Measurements from ENCODE around the gene KCNAB2. TPM values are rescaled to one million over a fixed set of nuclear protein-coding genes. Genes with fewer than 3 reads are reported as not detected.

KCNAB2 gene
- polyA plus RNA-seq, 3 donors from 2014 or later = 26.1 to 73.8 (median 42.7) TPM

GRCh38 chr1:6086358-6086757 lies 40.7 kb downstream of the KCNAB2 start:
- peaks cover 0 to 1% of the 10 kb centered on the region in 2 donors for H3K4me1 Mint-ChIP-seq

GRCh38 chr1:6086762-6087376 lies 41.2 kb downstream of the KCNAB2 start:
- Mint-ChIP-seq H3K27me3 (ENCODE audit: low read depth in 3 of 3) (peaks cover 0 to 3% (median 2%) of the 10 kb centered on the region in 3 donors), H3K9me3 (no peaks in the 10 kb centered on the region), H3K36me3 (peaks cover 4 to 13% (median 5%) of the 10 kb centered on the region in 3 donors), H3K27ac (no peak overlapping the region), H3K4me1 (peaks cover 0 to 1% of the 10 kb centered on the region in 2 donors), H3K4me3 (no peak overlapping the region)
- no peak for DNase-seq

More at GRCh38 chr1:6086358-6086757, 40.7 kb downstream of the KCNAB2 start:
- Mint-ChIP-seq H3K36me3 (peaks cover 4 to 17% (median 5%) of the 10 kb centered on the region in 3 donors), H3K4me3 (no peak overlapping the region), H3K9me3 (no peaks in the 10 kb centered on the region), H3K27ac (no peak overlapping the region), H3K27me3 (ENCODE audit: low read depth in 3 of 3) (peaks cover 0 to 3% (median 2%) of the 10 kb centered on the region in 3 donors)
- DNase-seq = no peak

GRCh38 chr1:6087377-6087772 lies 41.7 kb downstream of the KCNAB2 start:
- peaks cover 0 to 3% (median 2%) of the 10 kb centered on the region in 3 donors for H3K27me3 Mint-ChIP-seq (ENCODE audit: low read depth in 3 of 3)
- H3K4me1 Mint-ChIP-seq = peaks cover 0 to 1% of the 10 kb centered on the region in 2 donors
- no peak overlapping the region for H3K4me3 Mint-ChIP-seq
- peaks cover 4 to 13% (median 5%) of the 10 kb centered on the region in 3 donors for H3K36me3 Mint-ChIP-seq
- DNase-seq = no peak
- H3K9me3 Mint-ChIP-seq = no peaks in the 10 kb centered on the region
- H3K27ac Mint-ChIP-seq = no peak overlapping the region

- no peak for DNase-seq
- Mint-ChIP-seq H3K4me3 (no peak overlapping the region), H3K27me3 (ENCODE audit: low read depth in 3 of 3) (peaks cover 0 to 3% (median under 1%) of the 10 kb centered on the region in 3 donors), H3K36me3 (peaks cover 4 to 13% (median 5%) of the 10 kb centered on the region in 3 donors), H3K27ac (no peak overlapping the region), H3K9me3 (no peaks in the 10 kb centered on the region), H3K4me1 (peaks cover 0 to 1% of the 10 kb centered on the region in 2 donors)
These were observed 42.3 kb downstream of the KCNAB2 start for GRCh38 chr1:6087958-6088357.

- no peak overlapping the region for H3K4me3 Mint-ChIP-seq
- H3K36me3 Mint-ChIP-seq = peaks cover 4 to 18% (median 5%) of the 10 kb centered on the region in 3 donors
- no peaks in the 10 kb centered on the region for H3K9me3 Mint-ChIP-seq
- H3K4me1 Mint-ChIP-seq = peaks cover 0 to 1% of the 10 kb centered on the region in 2 donors
- no peak overlapping the region for H3K27ac Mint-ChIP-seq
- DNase-seq = no peak
- peaks cover 2 to 3% (median 3%) of the 10 kb centered on the region in 3 donors for H3K27me3 Mint-ChIP-seq (ENCODE audit: low read depth in 3 of 3)
These were observed 43.3 kb downstream of the KCNAB2 start for GRCh38 chr1:6088956-6089355.

- H3K27ac Mint-ChIP-seq = no peak overlapping the region
- peaks cover 2 to 6% (median 3%) of the 10 kb centered on the region in 3 donors for H3K27me3 Mint-ChIP-seq (ENCODE audit: low read depth in 3 of 3)
- no peak for DNase-seq
- peaks cover 4 to 18% (median 5%) of the 10 kb centered on the region in 3 donors for H3K36me3 Mint-ChIP-seq
- no peaks in the 10 kb centered on the region for H3K9me3 Mint-ChIP-seq
- H3K4me3 Mint-ChIP-seq = no peak overlapping the region
- peaks cover 0 to 1% of the 10 kb centered on the region in 2 donors for H3K4me1 Mint-ChIP-seq
These were observed 44.6 kb downstream of the KCNAB2 start for GRCh38 chr1:6090288-6090687.

- H3K27ac Mint-ChIP-seq = peak overlapping the region in 1 of 6 donors; percentile 48
- no peaks in the 10 kb centered on the region for H3K9me3 Mint-ChIP-seq
- peaks cover 4 to 18% (median 5%) of the 10 kb centered on the region in 3 donors for H3K36me3 Mint-ChIP-seq
- H3K4me1 Mint-ChIP-seq = peaks cover 0 to 1% of the 10 kb centered on the region in 2 donors
- H3K4me3 Mint-ChIP-seq = no peak overlapping the region
- no peak for DNase-seq
- peaks cover 2 to 6% (median 3%) of the 10 kb centered on the region in 3 donors for H3K27me3 Mint-ChIP-seq (ENCODE audit: low read depth in 3 of 3)
These were observed 45.5 kb downstream of the KCNAB2 start for GRCh38 chr1:6090996-6091822.

- Mint-ChIP-seq H3K36me3 (peaks cover 4 to 18% (median 5%) of the 10 kb centered on the region in 3 donors), H3K27ac (no peak overlapping the region), H3K27me3 (ENCODE audit: low read depth in 3 of 3) (peaks cover 2 to 6% (median 3%) of the 10 kb centered on the region in 3 donors), H3K4me3 (no peak overlapping the region), H3K4me1 (peaks cover 0 to 1% of the 10 kb centered on the region in 2 donors), H3K9me3 (no peaks in the 10 kb centered on the region)
- no peak for DNase-seq
These were observed 46.1 kb downstream of the KCNAB2 start for GRCh38 chr1:6091823-6092109.

GRCh38 chr1:6092211-6092610 lies 46.5 kb downstream of the KCNAB2 start:
- peaks cover 4 to 18% (median 5%) of the 10 kb centered on the region in 3 donors for H3K36me3 Mint-ChIP-seq
- H3K27ac Mint-ChIP-seq = no peak overlapping the region
- no peak for DNase-seq
- H3K4me3 Mint-ChIP-seq = no peak overlapping the region
- peaks cover under 1 to 8% (median 4%) of the 10 kb centered on the region in 3 donors for H3K27me3 Mint-ChIP-seq (ENCODE audit: low read depth in 3 of 3)
- H3K4me1 Mint-ChIP-seq = peaks cover 0 to 1% of the 10 kb centered on the region in 2 donors
- no peaks in the 10 kb centered on the region for H3K9me3 Mint-ChIP-seq

GRCh38 chr1:6093071-6093470 lies 47.4 kb downstream of the KCNAB2 start:
- H3K4me1 Mint-ChIP-seq = peaks cover 0 to 1% of the 10 kb centered on the region in 2 donors
- no peak for DNase-seq

GRCh38 chr1:6093611-6094010 lies 47.9 kb downstream of the KCNAB2 start:
- Mint-ChIP-seq H3K27me3 (ENCODE audit: low read depth in 3 of 3) (peaks cover 2 to 18% (median 8%) of the 10 kb centered on the region in 3 donors), H3K36me3 (peaks cover 9 to 28% (median 11%) of the 10 kb centered on the region in 3 donors), H3K9me3 (no peaks in the 10 kb centered on the region), H3K27ac (peak overlapping the region in 1 of 6 donors; percentile 34), H3K4me1 (peaks cover 0 to 3% of the 10 kb centered on the region in 2 donors), H3K4me3 (no peak overlapping the region)
- DNase-seq = no peak

More at GRCh38 chr1:6093071-6093470, 47.4 kb downstream of the KCNAB2 start:
- Mint-ChIP-seq H3K27ac (no peak overlapping the region), H3K27me3 (ENCODE audit: low read depth in 3 of 3) (peaks cover 2 to 13% (median 6%) of the 10 kb centered on the region in 3 donors), H3K36me3 (peaks cover 9 to 23% (median 11%) of the 10 kb centered on the region in 3 donors), H3K4me3 (no peak overlapping the region), H3K9me3 (no peaks in the 10 kb centered on the region)

- Mint-ChIP-seq H3K36me3 (peaks cover 9 to 28% (median 11%) of the 10 kb centered on the region in 3 donors), H3K4me1 (peaks cover 0 to 3% of the 10 kb centered on the region in 2 donors), H3K4me3 (no peak overlapping the region), H3K9me3 (no peaks in the 10 kb centered on the region), H3K27me3 (ENCODE audit: low read depth in 3 of 3) (peaks cover 2 to 19% (median 8%) of the 10 kb centered on the region in 3 donors), H3K27ac (peak overlapping the region in 1 of 6 donors; percentile 22)
- no peak for DNase-seq
These were observed 48.6 kb downstream of the KCNAB2 start for GRCh38 chr1:6094246-6094645.

- peaks cover 9 to 25% (median 11%) of the 10 kb centered on the region in 3 donors for H3K36me3 Mint-ChIP-seq
These were observed 49.3 kb downstream of the KCNAB2 start for GRCh38 chr1:6094801-6095505.

More at GRCh38 chr1:6094801-6095505, 49.3 kb downstream of the KCNAB2 start:
- H3K27me3 Mint-ChIP-seq (ENCODE audit: low read depth in 3 of 3) = peaks cover 2 to 20% (median 8%) of the 10 kb centered on the region in 3 donors
- no peaks in the 10 kb centered on the region for H3K9me3 Mint-ChIP-seq
- no peak overlapping the region for H3K4me3 Mint-ChIP-seq
- peaks cover 0 to 3% of the 10 kb centered on the region in 2 donors for H3K4me1 Mint-ChIP-seq
- DNase-seq = no peak
- no peak overlapping the region for H3K27ac Mint-ChIP-seq
